Sigmoid colon (tissue), 4 donors: ENCODE measurements around the gene PUM1.

Experiments
- CTCF ChIP-seq, 4 experiments: fragments of 450-650 bp in 3 of 4; fragments of 200-600 bp in 1 of 4; IDR thresholded peaks; one replicate each; pipeline ENCODE4 v1.5.1; 2016 to 2019; ENCODE audit warnings: antibody characterized with exemption in 4 of 4, mild to moderate bottlenecking in 3 of 4, moderate library complexity in 2 of 4
- EP300 ChIP-seq, 4 donors: sonication (generic); formaldehyde crosslinking; IDR thresholded peaks; one replicate each; pipeline ENCODE4 v1.6.1; 2017; ENCODE audit warnings: antibody characterized with exemption in 4 of 4
- POLR2A ChIP-seq, 2 donors: fragments of 450-650 bp; IDR thresholded peaks; one replicate each; pipeline ENCODE4 v1.6.1; 2016; ENCODE audit warnings: antibody characterized with exemption in 2 of 2, mild to moderate bottlenecking in 2 of 2, moderate library complexity in 2 of 2
- POLR2AphosphoS5 ChIP-seq, 4 donors: sonication (generic); formaldehyde crosslinking; IDR thresholded peaks; one replicate each; pipeline ENCODE4 v1.6.1; 2017; ENCODE audit warnings: antibody characterized with exemption in 4 of 4

DNA sequence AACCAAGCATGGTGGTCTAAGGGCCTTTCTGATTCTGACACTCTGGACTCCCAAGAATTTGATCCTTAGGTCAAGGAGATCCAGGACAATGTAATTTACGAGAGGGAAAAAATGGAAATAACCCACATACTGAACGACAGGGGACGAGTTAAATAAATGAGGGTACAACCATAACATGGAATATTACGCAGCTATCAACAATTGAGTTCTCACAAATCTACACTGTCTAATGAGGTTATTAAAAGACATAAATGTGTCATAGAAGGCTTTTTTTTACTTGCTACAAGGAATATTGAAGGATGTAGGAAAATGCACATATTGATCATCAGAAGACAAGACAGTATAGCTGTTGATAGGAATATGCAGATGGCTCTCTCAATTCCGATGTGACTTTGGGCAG, 180.8 kb downstream of the PUM1 start:
- TF ChIP-seq CTCF (IDR thresholded peaks at IDR 0.05): no peak
- TF ChIP-seq EP300 (IDR thresholded peaks at IDR 0.05): no peak
- no peak for TF ChIP-seq POLR2A (IDR thresholded peaks at IDR 0.05)
- no peak for TF ChIP-seq POLR2AphosphoS5 (IDR thresholded peaks at IDR 0.05)
